ENCODE data around the gene SUPT3H.

The SUPT3H gene

GRCh38 chr6:45415788-45416518 lies 38.2 kb upstream of the SUPT3H start:
- DNase-seq (no peak), ATAC-seq (no peak)
- H3K36me3 Mint-ChIP-seq (ENCODE audit: low read depth), result peaks cover 4% of the 10 kb centered on the region
- peaks cover 50% of the 10 kb centered on the region for H3K4me1 Mint-ChIP-seq
- H3K4me3 Mint-ChIP-seq, result no peak overlapping the region
- H3K27ac Mint-ChIP-seq, result peak overlapping the region; percentile 27
- H3K27me3 Mint-ChIP-seq, result peaks cover 14% of the 10 kb centered on the region
- H3K9me3 Mint-ChIP-seq, result no peaks in the 10 kb centered on the region

DNA sequence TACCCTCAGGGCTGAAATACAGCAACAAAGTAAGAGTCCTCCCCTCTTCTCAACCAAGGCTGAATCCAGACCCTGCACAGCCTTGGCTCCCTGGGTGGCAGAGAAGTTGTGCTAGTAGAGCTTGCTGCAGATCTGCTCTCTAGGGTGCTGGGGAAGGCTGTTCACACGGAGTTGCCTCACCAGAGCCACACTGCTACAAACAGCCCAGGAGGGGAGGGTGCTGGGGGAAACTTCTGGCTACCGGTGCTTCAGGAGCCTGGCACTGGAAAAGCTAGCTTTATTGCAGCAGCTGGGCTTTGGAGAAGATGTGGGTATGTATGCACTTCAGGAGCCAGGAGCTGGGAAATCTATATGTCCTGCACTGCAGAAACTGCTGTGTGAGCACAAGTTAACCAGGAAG lies 37.6 kb upstream of the SUPT3H start:
- ATAC-seq (no peak), DNase-seq (no peak)
- Mint-ChIP-seq H3K27me3 (peaks cover 8% of the 10 kb centered on the region), H3K36me3 (ENCODE audit: low read depth) (peaks cover 3% of the 10 kb centered on the region), H3K4me1 (peaks cover 44% of the 10 kb centered on the region), H3K27ac (no peak overlapping the region), H3K9me3 (no peaks in the 10 kb centered on the region), H3K4me3 (no peak overlapping the region)

DNA sequence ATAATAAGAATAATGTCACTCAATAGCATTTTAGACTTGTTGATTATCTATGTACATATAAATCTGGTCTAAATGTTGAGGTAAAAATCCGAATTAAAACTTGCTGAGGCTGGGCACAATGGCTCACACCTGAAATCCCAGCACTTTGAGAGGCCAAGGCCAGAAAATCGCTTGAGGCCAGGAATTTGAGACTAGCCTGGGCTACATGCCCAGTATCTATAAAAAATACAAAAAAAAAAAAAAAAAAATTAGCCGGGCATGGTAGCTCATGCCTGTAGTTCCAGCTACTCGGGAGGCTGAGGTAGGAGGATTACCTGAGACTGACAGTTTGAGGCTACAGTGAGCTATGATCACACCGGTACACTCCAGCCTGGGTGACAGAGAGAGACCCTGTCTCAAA lies 34.2 kb upstream of the SUPT3H start:
- H3K4me3 Mint-ChIP-seq, result no peak overlapping the region
- H3K27me3 Mint-ChIP-seq, result peaks cover 6% of the 10 kb centered on the region
- H3K27ac Mint-ChIP-seq, result no peak overlapping the region
- no peaks in the 10 kb centered on the region for H3K36me3 Mint-ChIP-seq (ENCODE audit: low read depth)
- no peaks in the 10 kb centered on the region for H3K9me3 Mint-ChIP-seq
- DNase-seq (no peak), ATAC-seq (no peak)
- peaks cover 21% of the 10 kb centered on the region for H3K4me1 Mint-ChIP-seq

- Mint-ChIP-seq H3K4me1 (peaks cover 11% of the 10 kb centered on the region), H3K36me3 (ENCODE audit: low read depth) (no peaks in the 10 kb centered on the region), H3K4me3 (no peak overlapping the region), H3K9me3 (no peaks in the 10 kb centered on the region), H3K27ac (no peak overlapping the region), H3K27me3 (no peaks in the 10 kb centered on the region)
- ATAC-seq (no peak), DNase-seq (no peak)
Observed at GRCh38 chr6:45400021-45400420, 22.3 kb upstream of the SUPT3H start.

GRCh38 chr6:45398075-45398813 lies 20.5 kb upstream of the SUPT3H start:
- ATAC-seq, result peak; percentile 79
- Mint-ChIP-seq H3K36me3 (ENCODE audit: low read depth) (peaks cover 2% of the 10 kb centered on the region), H3K27me3 (no peaks in the 10 kb centered on the region), H3K4me1 (peaks cover 11% of the 10 kb centered on the region), H3K9me3 (peaks cover under 1% of the 10 kb centered on the region), H3K27ac (no peak overlapping the region), H3K4me3 (no peak overlapping the region)
- DNase-seq, result no peak

GRCh38 chr6:45394586-45395095 lies 16.9 kb upstream of the SUPT3H start:
- ATAC-seq (no peak), DNase-seq (no peak)
- Mint-ChIP-seq H3K9me3 (peaks cover 19% of the 10 kb centered on the region), H3K36me3 (ENCODE audit: low read depth) (peaks cover 14% of the 10 kb centered on the region), H3K4me3 (no peak overlapping the region), H3K27me3 (no peaks in the 10 kb centered on the region), H3K4me1 (peaks cover 13% of the 10 kb centered on the region), H3K27ac (no peak overlapping the region)

- H3K27ac Mint-ChIP-seq, result no peak overlapping the region
- DNase-seq (no peak), ATAC-seq (no peak)
- peaks cover 12% of the 10 kb centered on the region for H3K36me3 Mint-ChIP-seq (ENCODE audit: low read depth)
- peaks cover 19% of the 10 kb centered on the region for H3K9me3 Mint-ChIP-seq
- H3K4me3 Mint-ChIP-seq, result no peak overlapping the region
- H3K4me1 Mint-ChIP-seq, result peaks cover 2% of the 10 kb centered on the region
- H3K27me3 Mint-ChIP-seq, result no peaks in the 10 kb centered on the region
Observed at GRCh38 chr6:45388328-45388727, 10.6 kb upstream of the SUPT3H start.

- H3K27me3 Mint-ChIP-seq, result no peaks in the 10 kb centered on the region
- ATAC-seq (no peak), DNase-seq (no peak)
- H3K36me3 Mint-ChIP-seq (ENCODE audit: low read depth), result peaks cover 6% of the 10 kb centered on the region
- H3K4me1 Mint-ChIP-seq, result peaks cover 2% of the 10 kb centered on the region
- H3K9me3 Mint-ChIP-seq, result peaks cover 11% of the 10 kb centered on the region
- no peak overlapping the region for H3K4me3 Mint-ChIP-seq
- no peak overlapping the region for H3K27ac Mint-ChIP-seq
Observed at GRCh38 chr6:45387236-45387635, 9.5 kb upstream of the SUPT3H start.

GRCh38 chr6:45386501-45386900 lies 8.8 kb upstream of the SUPT3H start:
- Mint-ChIP-seq H3K36me3 (ENCODE audit: low read depth) (peaks cover 4% of the 10 kb centered on the region), H3K9me3 (peaks cover 7% of the 10 kb centered on the region), H3K27ac (no peak overlapping the region), H3K4me1 (peaks cover 1% of the 10 kb centered on the region), H3K4me3 (no peak overlapping the region), H3K27me3 (no peaks in the 10 kb centered on the region)
- ATAC-seq (no peak), DNase-seq (no peak)

- Mint-ChIP-seq H3K4me1 (peaks cover 15% of the 10 kb centered on the region), H3K27me3 (no peaks in the 10 kb centered on the region), H3K9me3 (no peaks in the 10 kb centered on the region), H3K36me3 (ENCODE audit: low read depth) (no peaks in the 10 kb centered on the region), H3K27ac (no peak overlapping the region), H3K4me3 (no peak overlapping the region)
- no peak for ATAC-seq
- DNase-seq, result no peak
Observed at GRCh38 chr6:45382391-45382790, 4.7 kb upstream of the SUPT3H start.

DNA sequence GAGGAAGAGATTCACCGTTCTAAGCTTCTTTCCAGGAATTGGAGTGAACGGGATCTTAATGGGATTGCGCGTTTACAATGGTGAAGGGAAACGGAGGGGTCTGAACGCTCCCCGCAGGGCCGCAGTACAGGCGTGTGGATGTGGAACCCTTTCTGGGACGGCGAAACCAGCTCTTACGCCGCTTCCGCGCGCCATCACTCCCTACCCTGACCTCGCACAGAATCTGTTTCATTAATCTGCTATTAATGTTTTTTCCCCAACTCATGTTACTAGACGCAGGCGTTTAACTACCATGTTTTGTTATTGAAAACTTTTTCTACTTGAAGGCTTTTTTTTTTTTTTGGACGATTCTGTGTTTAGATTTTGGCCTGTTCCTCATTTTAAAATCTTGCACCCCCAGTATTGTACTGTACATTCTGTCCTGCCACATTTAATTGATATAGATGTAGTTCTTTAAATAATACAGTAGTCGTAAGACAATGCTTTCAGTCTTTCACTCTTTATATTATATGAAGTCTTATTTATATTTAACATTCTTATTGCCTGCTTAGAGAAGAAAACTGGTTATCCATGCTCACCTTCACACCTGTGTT lies 696 bp upstream of the SUPT3H start:
- ATAC-seq (peak; percentile 12), DNase-seq (peak; percentile 51)
- no peaks in the 10 kb centered on the region for H3K36me3 Mint-ChIP-seq (ENCODE audit: low read depth)
- H3K27ac Mint-ChIP-seq, result peak overlapping the region; percentile 99
- H3K9me3 Mint-ChIP-seq, result no peaks in the 10 kb centered on the region
- H3K4me3 Mint-ChIP-seq, result peak overlapping the region; percentile 88
- peaks cover 30% of the 10 kb centered on the region for H3K4me1 Mint-ChIP-seq
- H3K27me3 Mint-ChIP-seq, result no peaks in the 10 kb centered on the region

- H3K36me3 Mint-ChIP-seq (ENCODE audit: low read depth), result peaks cover 4% of the 10 kb centered on the region
- DNase-seq, result no peak
- no peaks in the 10 kb centered on the region for H3K9me3 Mint-ChIP-seq
- ATAC-seq, result no peak
- H3K27me3 Mint-ChIP-seq, result no peaks in the 10 kb centered on the region
- peak overlapping the region; percentile 99 for H3K27ac Mint-ChIP-seq
- peaks cover 39% of the 10 kb centered on the region for H3K4me1 Mint-ChIP-seq
- H3K4me3 Mint-ChIP-seq, result peak overlapping the region; percentile 88
Observed at GRCh38 chr6:45377043-45377553, 636 bp downstream of the SUPT3H start.

GRCh38 chr6:45376310-45377042 lies 1.3 kb downstream of the SUPT3H start:
- ATAC-seq (no peak), DNase-seq (no peak)
- Mint-ChIP-seq H3K27ac (peak overlapping the region; percentile 99), H3K4me1 (peaks cover 45% of the 10 kb centered on the region), H3K4me3 (peak overlapping the region; percentile 88), H3K27me3 (no peaks in the 10 kb centered on the region), H3K36me3 (ENCODE audit: low read depth) (peaks cover 4% of the 10 kb centered on the region), H3K9me3 (no peaks in the 10 kb centered on the region)

DNA sequence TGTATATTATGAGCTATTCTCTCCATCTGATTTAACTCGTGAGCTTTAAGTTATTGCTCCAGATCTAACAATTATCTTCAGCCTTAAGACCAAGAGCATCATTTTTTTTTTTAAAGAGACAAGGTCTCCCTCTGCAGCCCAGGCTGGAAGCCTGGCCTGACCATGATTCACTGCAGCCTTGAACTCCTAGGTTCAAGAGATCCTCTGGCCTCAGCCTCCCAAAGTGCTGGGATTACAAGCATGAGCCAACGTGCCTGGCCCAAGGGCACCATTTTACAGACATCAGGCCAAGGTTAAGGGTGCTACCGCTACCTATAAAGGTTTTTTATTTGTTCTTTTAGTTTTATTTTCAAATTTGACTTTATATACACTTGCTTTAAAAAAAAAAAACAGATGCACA lies 2.3 kb downstream of the SUPT3H start:
- no peak for DNase-seq
- H3K4me1 Mint-ChIP-seq, result peaks cover 48% of the 10 kb centered on the region

More for the DNA sequence above, 2.3 kb downstream of the SUPT3H start:
- no peaks in the 10 kb centered on the region for H3K9me3 Mint-ChIP-seq
- H3K27me3 Mint-ChIP-seq, result no peaks in the 10 kb centered on the region
- H3K36me3 Mint-ChIP-seq (ENCODE audit: low read depth), result peaks cover 4% of the 10 kb centered on the region
- no peak for ATAC-seq
- peak overlapping the region; percentile 8 for H3K27ac Mint-ChIP-seq
- no peak overlapping the region for H3K4me3 Mint-ChIP-seq

Measured in activated naive CD8-positive, alpha-beta T cell treated with anti-CD3 and anti-CD28 coated beads, Interleukin-2, amount 50 U/mL, for 24 hours (primary cell).